RCC 7860 (cell line): ENCODE results near the gene CYP2C9.
"Not testable (repeated sequence)": the region's sequence is repeated elsewhere in the genome, so short reads cannot be mapped to it uniquely, and the experiment has no call there.

Experiments used
- DNase-seq: peaks from one replicate; pipeline ENCODE4 v3.0.0-alpha.2; 2015; ENCODE audit warnings: low spot score
- FAIRE-seq: peaks from 2 replicates; lab custom pipeline; 2012; peaks lifted over from hg19 to GRCh38; lab: Jason Lieb, UNC

The CYP2C9 gene

GRCh38 chr10:94938383-94938782, at the start of gene CYP2C9:
TSS of gene CYP2C9 (plus strand) at chr10:94938658. CDS start at chr10:94938683, 25 bp downstream.
- DNase-seq (no peak), FAIRE-seq (no peak)

DNA sequence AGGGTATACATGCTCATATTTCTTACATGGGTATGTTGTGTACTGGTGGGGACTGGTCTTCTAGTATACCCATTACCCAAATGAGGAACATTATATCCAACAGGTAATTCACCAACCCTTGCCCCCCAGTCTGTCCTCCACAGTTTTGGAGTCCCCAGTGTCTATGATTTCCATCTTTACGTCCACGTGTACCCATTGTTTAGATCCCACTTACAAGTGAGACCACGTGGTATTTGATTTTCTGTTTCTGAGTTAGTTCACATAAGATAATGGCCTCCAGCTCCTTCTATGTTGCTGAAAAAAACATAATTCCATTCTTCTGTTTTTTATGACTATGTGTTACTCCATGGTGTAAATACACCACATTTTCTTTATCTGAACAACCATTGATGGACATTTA, 49.3 kb upstream of the CYP2C9 start:
- no peak for FAIRE-seq
- no peak for DNase-seq

GRCh38 chr10:94890264-94891022, 48.0 kb upstream of the CYP2C9 start:
- no peak for FAIRE-seq
- DNase-seq, result no peak

GRCh38 chr10:94898414-94898813, 40.0 kb upstream of the CYP2C9 start:
- not testable (repeated sequence) for FAIRE-seq, DNase-seq

DNA sequence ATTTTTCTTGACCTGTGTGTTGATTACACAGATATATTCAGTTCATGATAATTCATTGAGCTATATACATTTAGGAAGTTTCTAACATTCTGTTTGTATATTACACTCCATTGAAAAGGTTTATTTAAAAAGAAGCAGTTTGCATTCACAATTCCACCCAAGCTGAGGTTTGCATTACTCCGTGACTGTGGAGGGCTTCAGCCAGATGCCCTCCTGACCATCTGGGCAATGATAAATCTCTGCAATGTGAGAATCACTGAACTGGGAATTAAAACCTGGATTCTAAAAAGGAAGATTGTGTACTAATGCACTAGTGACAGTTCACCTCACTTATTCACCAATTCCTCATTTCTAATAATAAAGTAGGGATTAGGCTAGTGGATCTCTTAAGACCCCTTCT, 36.4 kb upstream of the CYP2C9 start:
- FAIRE-seq, result no peak

DNA sequence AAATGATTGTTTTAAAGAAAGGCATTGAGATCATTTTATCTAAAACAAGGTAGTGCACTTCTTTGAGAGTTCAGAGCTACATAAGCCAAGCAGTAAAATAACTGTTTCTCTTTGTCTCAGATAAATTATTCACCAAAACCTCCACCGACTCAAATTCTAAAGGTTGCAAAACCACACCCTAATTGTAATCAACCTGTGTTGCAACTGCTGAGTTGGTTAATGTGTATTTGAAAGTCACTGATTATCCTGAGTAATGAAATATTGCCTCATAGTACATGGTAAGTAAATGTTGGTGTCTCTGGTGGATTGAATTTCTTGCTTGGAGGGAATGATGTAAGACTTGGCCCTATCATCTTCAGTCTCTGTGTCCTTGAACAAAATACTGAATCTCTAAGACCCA, 35.9 kb upstream of the CYP2C9 start:
- DNase-seq (peak; percentile 46), FAIRE-seq (peak; percentile 90)

More for the DNA sequence above, 36.4 kb upstream of the CYP2C9 start:
- no peak for DNase-seq

GRCh38 chr10:94904506-94905148, 33.8 kb upstream of the CYP2C9 start:
- FAIRE-seq, DNase-seq: not testable (repeated sequence)

GRCh38 chr10:94916423-94916822, 22.0 kb upstream of the CYP2C9 start:
- DNase-seq (peak; percentile 1), FAIRE-seq (no peak)

DNA sequence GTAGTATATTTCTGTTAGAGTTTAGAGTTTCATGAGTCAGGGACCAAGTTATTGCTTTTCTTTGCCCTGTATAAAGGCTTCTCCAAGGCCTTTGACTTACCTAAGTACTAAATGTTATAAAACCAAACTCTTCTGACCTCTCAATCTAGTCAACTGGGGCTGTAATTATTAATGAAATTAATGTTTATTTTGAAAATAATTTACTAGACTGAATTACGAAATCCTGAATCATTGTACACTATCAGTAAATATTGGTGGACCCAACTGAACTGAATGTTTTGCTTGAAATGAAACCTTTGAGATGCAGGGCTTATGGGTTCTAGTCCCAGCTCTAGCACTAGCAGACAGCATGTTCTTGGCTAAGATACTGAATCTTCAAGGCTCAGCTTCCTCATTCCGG, 1.7 kb upstream of the CYP2C9 start:
- FAIRE-seq (no peak), DNase-seq (no peak)

- FAIRE-seq, DNase-seq: not testable (repeated sequence)
These were observed 5.1 kb downstream of the CYP2C9 start for GRCh38 chr10:94943432-94944103.

- not testable (repeated sequence) for DNase-seq, FAIRE-seq
These were observed 7.7 kb downstream of the CYP2C9 start for GRCh38 chr10:94946181-94946580.

- DNase-seq (peak; percentile 34), FAIRE-seq (no peak)
These were observed 25.4 kb downstream of the CYP2C9 start for GRCh38 chr10:94963901-94964300.

DNA sequence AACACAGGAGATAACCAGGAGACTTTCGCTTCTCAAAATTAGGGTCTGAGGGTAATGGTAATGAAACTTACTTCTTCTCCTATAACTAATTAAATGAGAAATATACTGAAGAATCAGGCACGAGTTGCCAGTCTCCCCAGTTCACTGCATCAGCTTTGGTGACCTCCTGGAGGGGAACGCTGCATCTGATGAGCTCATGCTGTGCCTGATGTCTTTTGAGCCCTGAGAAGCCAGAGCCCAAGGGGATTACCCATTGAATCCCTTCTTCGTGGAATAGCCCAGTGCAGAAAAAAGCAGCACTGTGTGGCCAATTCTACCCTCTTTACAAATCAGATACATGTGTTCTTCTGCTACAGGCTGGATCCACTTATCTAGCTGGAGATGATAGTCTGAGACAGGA, 45.1 kb downstream of the CYP2C9 start:
- FAIRE-seq (no peak), DNase-seq (no peak)

DNA sequence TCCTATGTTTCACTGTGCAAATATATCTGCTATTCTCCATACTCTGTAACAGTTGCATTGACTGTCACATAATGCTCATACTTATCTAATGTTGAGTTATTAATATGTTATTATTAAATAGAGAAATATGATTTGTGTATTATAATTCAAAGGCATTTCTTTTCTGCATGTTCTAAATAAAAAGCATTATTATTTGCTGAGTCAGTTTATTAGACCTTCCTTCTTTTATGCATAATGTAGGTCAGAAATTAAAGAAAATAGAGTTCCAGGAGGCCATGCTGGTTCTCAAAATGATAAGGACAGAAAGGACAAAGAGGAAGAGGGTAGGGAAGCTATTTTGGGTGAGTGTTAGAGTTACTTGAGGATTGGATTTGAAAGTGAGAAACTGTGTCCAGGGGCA, 50.7 kb downstream of the CYP2C9 start:
- no peak for DNase-seq
- no peak for FAIRE-seq

DNA sequence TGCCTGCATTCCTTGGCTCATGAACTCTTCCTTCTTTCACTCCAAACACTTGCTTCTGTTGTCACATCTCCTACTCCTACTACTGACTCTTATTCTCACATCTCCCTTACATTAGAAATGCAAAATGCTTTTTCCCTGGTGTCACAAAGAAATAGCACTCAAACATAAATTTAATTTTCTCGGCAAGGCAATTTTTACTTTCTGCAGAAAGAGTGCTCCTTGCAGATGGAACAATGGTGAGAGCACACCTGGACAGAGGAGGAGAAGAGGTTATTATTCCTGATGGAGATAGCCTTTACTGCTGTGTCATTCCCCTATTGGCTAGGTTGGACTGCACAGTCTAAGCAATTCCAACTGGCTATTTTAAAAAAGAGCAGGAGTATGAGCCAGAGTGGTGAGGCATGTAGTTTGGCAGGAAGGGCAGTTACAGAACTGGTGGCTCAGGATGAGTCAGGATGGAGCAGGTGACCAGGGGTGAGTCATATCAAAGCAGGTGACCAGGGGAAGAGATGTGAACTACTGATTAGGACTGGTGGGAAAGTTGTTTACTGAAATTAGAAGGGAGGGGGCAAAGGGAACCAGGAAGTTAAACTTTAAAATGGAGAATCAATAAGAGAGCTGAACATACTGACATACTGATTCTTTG, 52.9 kb downstream of the CYP2C9 start:
- FAIRE-seq, result no peak
- DNase-seq, result no peak

- no peak for DNase-seq
- no peak for FAIRE-seq
These were observed 54.4 kb downstream of the CYP2C9 start for GRCh38 chr10:94992811-94993210.

DNA sequence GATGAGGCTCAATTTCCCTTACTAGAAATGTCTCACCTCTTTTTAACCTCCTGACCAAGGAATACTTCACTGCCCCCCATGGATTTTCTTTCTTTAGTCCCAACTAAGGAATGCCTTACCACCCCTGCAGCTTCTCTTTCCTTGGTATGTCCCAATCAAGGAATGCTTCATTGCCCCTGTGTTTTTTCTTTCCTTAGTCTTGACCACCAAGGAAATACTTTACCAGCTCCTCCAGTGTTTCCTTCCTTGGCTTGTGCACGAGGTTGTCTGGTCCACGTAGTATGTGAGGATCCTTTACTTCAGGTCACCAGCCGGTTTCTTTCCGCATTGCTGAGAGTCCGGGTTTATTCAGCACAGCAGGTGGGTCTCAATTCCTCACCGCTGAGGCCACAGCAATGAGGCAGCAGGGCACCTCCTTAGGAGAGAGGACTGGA, 59.3 kb downstream of the CYP2C9 start:
- FAIRE-seq (no peak), DNase-seq (no peak)

DNA sequence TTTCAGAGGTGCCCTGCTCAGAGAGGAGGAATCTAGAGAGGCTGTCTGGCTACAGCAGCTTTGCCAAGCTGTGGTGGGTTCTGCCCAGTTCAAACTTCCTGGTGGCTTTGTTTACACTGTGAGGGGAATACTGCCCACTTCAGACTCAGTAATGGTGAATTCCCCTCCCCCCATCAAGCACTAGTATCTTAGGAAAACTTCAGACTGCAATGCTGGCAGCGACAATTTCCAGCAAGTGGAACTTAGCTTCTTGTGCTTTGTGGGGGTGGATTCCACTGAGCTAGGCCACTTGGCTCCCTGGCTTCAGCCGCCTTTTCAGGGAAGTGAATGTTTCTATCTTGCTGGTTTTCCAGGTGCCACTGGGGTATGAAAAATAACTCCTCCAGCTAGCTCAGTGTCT, 88.0 kb downstream of the CYP2C9 start:
- FAIRE-seq, result no peak
- no peak for DNase-seq

GRCh38 chr10:95031656-95032055, 93.2 kb downstream of the CYP2C9 start:
- no peak for DNase-seq
- FAIRE-seq, result no peak

GRCh38 chr10:95034401-95034800, 95.9 kb downstream of the CYP2C9 start:
- DNase-seq (no peak), FAIRE-seq (no peak)
